GM23338 (cell line): Measurements from ENCODE around the gene L1CAM. TPM values are rescaled to one million over a fixed set of nuclear protein-coding genes. Genes with fewer than 3 reads are reported as not detected.

Source experiments
- ATAC-seq: fragments of 200-7000 bp; cut with Tn5 transposase; 3 replicates; pipeline ENCODE4 v1.9.1; 2020
- DNase-seq: peaks from one replicate; pipeline ENCODE4 v3.0.0-alpha.2; 2015; ENCODE audit warnings: low spot score
- H2AFZ ChIP-seq: fragments of 200-600 bp; sonication (generic); 2 replicates; pipeline ENCODE4 v1.8.0; 2016; ENCODE audit warnings: antibody characterized with exemption, mild to moderate bottlenecking, moderate library complexity
- H3F3A ChIP-seq: fragments of 200-600 bp; sonication (generic); replicated peaks from 2 replicates; pipeline ENCODE4 v1.8.0; 2017; ENCODE audit warnings: antibody characterized with exemption, mixed run types, low read depth
- H3K27ac ChIP-seq: fragments of 200-600 bp; sonication (generic); 2 replicates; pipeline ENCODE4 v1.6.1; 2016; ENCODE audit warnings: low read depth
- H3K27me3 ChIP-seq: fragments of 200-600 bp; sonication (generic); 2 replicates; pipeline ENCODE4 v1.8.0; 2016; ENCODE audit warnings: mild to moderate bottlenecking, mixed run types, moderate library complexity; ENCODE audit not compliant: insufficient read depth
- H3K36me3 ChIP-seq: fragments of 200-600 bp; sonication (generic); 2 replicates; pipeline ENCODE4 v1.8.0; 2016; ENCODE audit warnings: mild to moderate bottlenecking; ENCODE audit not compliant: insufficient read depth
- H3K4me1 ChIP-seq: fragments of 200-600 bp; sonication (generic); 2 replicates; pipeline ENCODE4 v1.8.0; 2016; ENCODE audit warnings: mild to moderate bottlenecking, moderate library complexity; ENCODE audit not compliant: insufficient read depth
- H3K4me2 ChIP-seq: fragments of 200-600 bp; sonication (generic); 2 replicates; pipeline ENCODE4 v1.7.1; 2017; ENCODE audit warnings: mixed run types
- H3K4me3 ChIP-seq: fragments of 200-600 bp; sonication (generic); 2 replicates; pipeline ENCODE4 v1.6.1; 2016; ENCODE audit warnings: mixed run types
- H3K79me2 ChIP-seq: fragments of 200-600 bp; sonication (generic); replicated peaks from 2 replicates; pipeline ENCODE4 v1.8.0; 2017; ENCODE audit warnings: mild to moderate bottlenecking; ENCODE audit not compliant: insufficient read depth
- H3K9me2 ChIP-seq: fragments of 200-600 bp; sonication (generic); 2 replicates; pipeline ENCODE4 v1.8.0; 2017; ENCODE audit not compliant: insufficient read depth
- H4K20me1 ChIP-seq: fragments of 200-600 bp; sonication (generic); replicated peaks from 2 replicates; pipeline ENCODE4 v1.8.0; 2017; ENCODE audit warnings: mild to moderate bottlenecking; ENCODE audit not compliant: insufficient read depth
- H3K27ac Mint-ChIP-seq: 2 replicates; pipeline ENCODE4 v1.8.0; 2020; ENCODE audit warnings: inconsistent platforms, mild to moderate bottlenecking, moderate library complexity, mixed read lengths
- H3K27me3 Mint-ChIP-seq: 3 replicates; pipeline ENCODE4 v1.8.0; 2022; ENCODE audit warnings: low read depth, mild to moderate bottlenecking, moderate library complexity, mixed read lengths, inconsistent platforms; ENCODE audit not compliant: insufficient read depth, poor library complexity
- H3K36me3 Mint-ChIP-seq: 3 replicates; pipeline ENCODE4 v1.8.0; 2021; ENCODE audit warnings: low read depth, mild to moderate bottlenecking, inconsistent platforms, moderate library complexity, mixed read lengths
- H3K4me1 Mint-ChIP-seq: 3 replicates; pipeline ENCODE4 v1.8.0; 2020; ENCODE audit warnings: mild to moderate bottlenecking, inconsistent platforms, mixed read lengths
- H3K4me3 Mint-ChIP-seq: 3 replicates; pipeline ENCODE4 v1.8.0; 2021; ENCODE audit warnings: moderate library complexity, mild to moderate bottlenecking, inconsistent platforms, mixed read lengths
- H3K9me3 Mint-ChIP-seq: 3 replicates; pipeline ENCODE4 v1.8.0; 2020; ENCODE audit warnings: moderate library complexity, mild to moderate bottlenecking, inconsistent platforms, mixed read lengths
- CREB1 ChIP-seq: fragments of 250-450 bp; sonication (Bioruptor Pico); IDR thresholded peaks from 2 replicates; pipeline ENCODE4 v1.5.0; 2020; ENCODE audit warnings: low read depth, mild to moderate bottlenecking, moderate library complexity
- EZH2 ChIP-seq: fragments of 200-600 bp; sonication (generic); IDR thresholded peaks from one replicate; pipeline ENCODE4 v1.8.0; 2017; ENCODE audit warnings: antibody characterized with exemption, mild to moderate bottlenecking, low read depth; ENCODE audit not compliant: unreplicated experiment
- NANOG ChIP-seq: IDR thresholded peaks from 2 replicates; pipeline ENCODE4 v1.6.1; 2016; ENCODE audit warnings: antibody characterized with exemption, borderline replicate concordance
- POLR2AphosphoS5 ChIP-seq: IDR thresholded peaks from 2 replicates; pipeline ENCODE4 v1.6.1; 2016; ENCODE audit warnings: antibody characterized with exemption, low read depth
- STAT1 ChIP-seq: IDR thresholded peaks from one replicate; pipeline ENCODE4 v1.6.1; 2016; ENCODE audit warnings: antibody characterized with exemption; ENCODE audit not compliant: unreplicated experiment
- ZNF114 ChIP-seq: fragments of 250-450 bp; sonication (Bioruptor Pico); IDR thresholded peaks from 2 replicates; pipeline ENCODE4 v1.5.0; 2020; ENCODE audit warnings: mild to moderate bottlenecking, moderate library complexity
- polyA plus RNA-seq: library from polyadenylated mRNA; unstranded; fragments of >200 nt; fragmentation: Nextera tagmentation; extraction: Ambion mirVana; gene quantifications from 2 replicates; pipeline ENCODE4 v1.2.1, GENCODE V29; 2016
- total RNA-seq: library from RNA; depleted of rRNA; stranded (reverse); fragments of >200 nt; shearing (Covaris generic); gene quantifications from 2 replicates; pipeline ENCODE4 v1.2.3, GENCODE V29; 2014
- TF ChIP-seq, protein P1 (sequence below): IDR thresholded peaks from one replicate; pipeline ENCODE4 v1.6.1; 2018; ENCODE audit warnings: antibody characterized with exemption; ENCODE audit not compliant: unreplicated experiment
- TF ChIP-seq, protein P2 (sequence below): fragments of 250-450 bp; sonication (Bioruptor Pico); IDR thresholded peaks from 2 replicates; pipeline ENCODE4 v1.5.0; 2020; ENCODE audit warnings: mild to moderate bottlenecking, moderate library complexity
- TF ChIP-seq, protein P3 (sequence below): IDR thresholded peaks from 2 replicates; pipeline ENCODE4 v1.6.1; 2016; ENCODE audit warnings: antibody characterized with exemption

The L1CAM gene
- total and polyA plus RNA-seq, 2 experiments from 2014 or later = 7.4 to 29.2 TPM

DNA sequence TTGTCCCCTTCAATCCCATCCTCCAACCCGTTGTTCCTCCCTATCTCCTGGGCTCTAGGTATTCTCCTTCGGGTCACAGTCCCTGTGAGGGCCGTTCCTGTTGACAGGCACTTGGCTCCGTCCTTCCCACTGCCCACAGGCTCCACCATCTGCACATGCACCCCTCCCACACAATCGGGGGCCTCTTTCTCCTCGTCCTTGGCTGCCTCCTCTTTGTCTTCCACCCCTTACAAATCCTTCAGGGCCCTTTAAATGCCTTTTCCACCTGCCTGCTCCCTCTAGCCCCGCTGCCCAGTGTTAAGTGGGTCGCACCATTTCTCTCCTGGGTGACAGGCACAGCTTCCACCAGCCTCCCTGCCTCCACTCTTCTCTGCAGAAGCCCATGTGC is 15.8 kb upstream of the L1CAM start (continued):
- TF ChIP-seq, protein P1, sequence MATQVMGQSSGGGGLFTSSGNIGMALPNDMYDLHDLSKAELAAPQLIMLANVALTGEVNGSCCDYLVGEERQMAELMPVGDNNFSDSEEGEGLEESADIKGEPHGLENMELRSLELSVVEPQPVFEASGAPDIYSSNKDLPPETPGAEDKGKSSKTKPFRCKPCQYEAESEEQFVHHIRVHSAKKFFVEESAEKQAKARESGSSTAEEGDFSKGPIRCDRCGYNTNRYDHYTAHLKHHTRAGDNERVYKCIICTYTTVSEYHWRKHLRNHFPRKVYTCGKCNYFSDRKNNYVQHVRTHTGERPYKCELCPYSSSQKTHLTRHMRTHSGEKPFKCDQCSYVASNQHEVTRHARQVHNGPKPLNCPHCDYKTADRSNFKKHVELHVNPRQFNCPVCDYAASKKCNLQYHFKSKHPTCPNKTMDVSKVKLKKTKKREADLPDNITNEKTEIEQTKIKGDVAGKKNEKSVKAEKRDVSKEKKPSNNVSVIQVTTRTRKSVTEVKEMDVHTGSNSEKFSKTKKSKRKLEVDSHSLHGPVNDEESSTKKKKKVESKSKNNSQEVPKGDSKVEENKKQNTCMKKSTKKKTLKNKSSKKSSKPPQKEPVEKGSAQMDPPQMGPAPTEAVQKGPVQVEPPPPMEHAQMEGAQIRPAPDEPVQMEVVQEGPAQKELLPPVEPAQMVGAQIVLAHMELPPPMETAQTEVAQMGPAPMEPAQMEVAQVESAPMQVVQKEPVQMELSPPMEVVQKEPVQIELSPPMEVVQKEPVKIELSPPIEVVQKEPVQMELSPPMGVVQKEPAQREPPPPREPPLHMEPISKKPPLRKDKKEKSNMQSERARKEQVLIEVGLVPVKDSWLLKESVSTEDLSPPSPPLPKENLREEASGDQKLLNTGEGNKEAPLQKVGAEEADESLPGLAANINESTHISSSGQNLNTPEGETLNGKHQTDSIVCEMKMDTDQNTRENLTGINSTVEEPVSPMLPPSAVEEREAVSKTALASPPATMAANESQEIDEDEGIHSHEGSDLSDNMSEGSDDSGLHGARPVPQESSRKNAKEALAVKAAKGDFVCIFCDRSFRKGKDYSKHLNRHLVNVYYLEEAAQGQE = no peak
- TF ChIP-seq ZNF114 (no peak), POLR2AphosphoS5 (no peak), NANOG (no peak)

DNA sequence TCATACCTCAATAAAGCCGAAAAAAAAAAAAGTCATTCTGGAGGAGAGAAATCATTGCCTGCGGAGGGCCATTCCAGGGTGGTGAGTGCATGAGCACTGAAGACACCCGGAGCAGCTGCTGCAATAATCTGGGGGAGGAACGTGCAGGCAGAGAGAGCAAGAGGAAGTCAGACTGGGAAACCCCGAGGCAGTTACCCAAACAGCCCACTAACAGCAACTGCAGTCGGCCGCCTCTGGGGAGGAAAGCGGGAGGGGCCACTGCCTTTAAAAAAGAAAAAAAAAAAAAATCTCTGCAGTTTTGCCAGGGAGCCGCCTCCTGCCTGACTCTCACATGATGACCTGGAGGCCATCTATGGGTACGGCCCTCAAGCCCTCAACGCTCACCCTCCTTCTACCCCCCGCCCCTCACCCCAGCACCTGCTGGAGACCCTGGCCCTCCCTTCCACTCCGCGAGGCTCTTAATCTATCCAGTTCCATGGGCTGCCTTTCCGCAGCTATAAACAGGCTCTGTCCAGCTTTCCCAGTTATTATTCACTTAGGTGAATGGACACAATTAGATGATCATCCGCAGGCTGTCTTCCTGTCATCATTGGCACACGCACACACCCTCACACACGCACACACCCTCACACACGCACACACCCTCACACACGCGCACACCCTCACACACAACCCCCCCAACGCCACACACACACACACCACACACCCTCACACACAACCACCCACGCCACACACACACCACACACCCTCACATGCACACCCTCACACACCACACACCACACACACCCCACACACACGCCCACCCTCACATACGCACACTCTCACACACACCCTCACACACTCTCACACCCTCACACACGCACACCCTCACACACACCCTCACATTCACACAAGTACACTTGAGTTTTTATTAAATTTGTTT is 15.1 kb upstream of the L1CAM start:
- Histone ChIP-seq H3K79me2 (no peaks in the 10 kb centered on the region), H3K27me3 (no peaks in the 10 kb centered on the region), H3K36me3 (no peaks in the 10 kb centered on the region), H3K4me1 (peaks cover 5% of the 10 kb centered on the region; the same call in 1 of the 2 replicates), H4K20me1 (no peaks in the 10 kb centered on the region), H3K9me2 (no peaks in the 10 kb centered on the region), H3K4me2 (no peak overlapping the region), H3F3A (no peaks in the 10 kb centered on the region), H2AFZ (no peak overlapping the region), H3K27ac (no peak overlapping the region), H3K4me3 (no peak overlapping the region)
- Mint-ChIP-seq H3K4me1 (peaks cover 26% of the 10 kb centered on the region), H3K4me3 (peak overlapping the region; percentile 33; the same call in 2 of the 3 replicates), H3K9me3 (no peaks in the 10 kb centered on the region; the same call in 2 of the 3 replicates), H3K27me3 (peaks cover 15% of the 10 kb centered on the region), H3K36me3 (no peaks in the 10 kb centered on the region), H3K27ac (peak overlapping the region; percentile 72)
- ATAC-seq = peak; percentile 44
- DNase-seq = peak; percentile 57
- TF ChIP-seq, protein P2, sequence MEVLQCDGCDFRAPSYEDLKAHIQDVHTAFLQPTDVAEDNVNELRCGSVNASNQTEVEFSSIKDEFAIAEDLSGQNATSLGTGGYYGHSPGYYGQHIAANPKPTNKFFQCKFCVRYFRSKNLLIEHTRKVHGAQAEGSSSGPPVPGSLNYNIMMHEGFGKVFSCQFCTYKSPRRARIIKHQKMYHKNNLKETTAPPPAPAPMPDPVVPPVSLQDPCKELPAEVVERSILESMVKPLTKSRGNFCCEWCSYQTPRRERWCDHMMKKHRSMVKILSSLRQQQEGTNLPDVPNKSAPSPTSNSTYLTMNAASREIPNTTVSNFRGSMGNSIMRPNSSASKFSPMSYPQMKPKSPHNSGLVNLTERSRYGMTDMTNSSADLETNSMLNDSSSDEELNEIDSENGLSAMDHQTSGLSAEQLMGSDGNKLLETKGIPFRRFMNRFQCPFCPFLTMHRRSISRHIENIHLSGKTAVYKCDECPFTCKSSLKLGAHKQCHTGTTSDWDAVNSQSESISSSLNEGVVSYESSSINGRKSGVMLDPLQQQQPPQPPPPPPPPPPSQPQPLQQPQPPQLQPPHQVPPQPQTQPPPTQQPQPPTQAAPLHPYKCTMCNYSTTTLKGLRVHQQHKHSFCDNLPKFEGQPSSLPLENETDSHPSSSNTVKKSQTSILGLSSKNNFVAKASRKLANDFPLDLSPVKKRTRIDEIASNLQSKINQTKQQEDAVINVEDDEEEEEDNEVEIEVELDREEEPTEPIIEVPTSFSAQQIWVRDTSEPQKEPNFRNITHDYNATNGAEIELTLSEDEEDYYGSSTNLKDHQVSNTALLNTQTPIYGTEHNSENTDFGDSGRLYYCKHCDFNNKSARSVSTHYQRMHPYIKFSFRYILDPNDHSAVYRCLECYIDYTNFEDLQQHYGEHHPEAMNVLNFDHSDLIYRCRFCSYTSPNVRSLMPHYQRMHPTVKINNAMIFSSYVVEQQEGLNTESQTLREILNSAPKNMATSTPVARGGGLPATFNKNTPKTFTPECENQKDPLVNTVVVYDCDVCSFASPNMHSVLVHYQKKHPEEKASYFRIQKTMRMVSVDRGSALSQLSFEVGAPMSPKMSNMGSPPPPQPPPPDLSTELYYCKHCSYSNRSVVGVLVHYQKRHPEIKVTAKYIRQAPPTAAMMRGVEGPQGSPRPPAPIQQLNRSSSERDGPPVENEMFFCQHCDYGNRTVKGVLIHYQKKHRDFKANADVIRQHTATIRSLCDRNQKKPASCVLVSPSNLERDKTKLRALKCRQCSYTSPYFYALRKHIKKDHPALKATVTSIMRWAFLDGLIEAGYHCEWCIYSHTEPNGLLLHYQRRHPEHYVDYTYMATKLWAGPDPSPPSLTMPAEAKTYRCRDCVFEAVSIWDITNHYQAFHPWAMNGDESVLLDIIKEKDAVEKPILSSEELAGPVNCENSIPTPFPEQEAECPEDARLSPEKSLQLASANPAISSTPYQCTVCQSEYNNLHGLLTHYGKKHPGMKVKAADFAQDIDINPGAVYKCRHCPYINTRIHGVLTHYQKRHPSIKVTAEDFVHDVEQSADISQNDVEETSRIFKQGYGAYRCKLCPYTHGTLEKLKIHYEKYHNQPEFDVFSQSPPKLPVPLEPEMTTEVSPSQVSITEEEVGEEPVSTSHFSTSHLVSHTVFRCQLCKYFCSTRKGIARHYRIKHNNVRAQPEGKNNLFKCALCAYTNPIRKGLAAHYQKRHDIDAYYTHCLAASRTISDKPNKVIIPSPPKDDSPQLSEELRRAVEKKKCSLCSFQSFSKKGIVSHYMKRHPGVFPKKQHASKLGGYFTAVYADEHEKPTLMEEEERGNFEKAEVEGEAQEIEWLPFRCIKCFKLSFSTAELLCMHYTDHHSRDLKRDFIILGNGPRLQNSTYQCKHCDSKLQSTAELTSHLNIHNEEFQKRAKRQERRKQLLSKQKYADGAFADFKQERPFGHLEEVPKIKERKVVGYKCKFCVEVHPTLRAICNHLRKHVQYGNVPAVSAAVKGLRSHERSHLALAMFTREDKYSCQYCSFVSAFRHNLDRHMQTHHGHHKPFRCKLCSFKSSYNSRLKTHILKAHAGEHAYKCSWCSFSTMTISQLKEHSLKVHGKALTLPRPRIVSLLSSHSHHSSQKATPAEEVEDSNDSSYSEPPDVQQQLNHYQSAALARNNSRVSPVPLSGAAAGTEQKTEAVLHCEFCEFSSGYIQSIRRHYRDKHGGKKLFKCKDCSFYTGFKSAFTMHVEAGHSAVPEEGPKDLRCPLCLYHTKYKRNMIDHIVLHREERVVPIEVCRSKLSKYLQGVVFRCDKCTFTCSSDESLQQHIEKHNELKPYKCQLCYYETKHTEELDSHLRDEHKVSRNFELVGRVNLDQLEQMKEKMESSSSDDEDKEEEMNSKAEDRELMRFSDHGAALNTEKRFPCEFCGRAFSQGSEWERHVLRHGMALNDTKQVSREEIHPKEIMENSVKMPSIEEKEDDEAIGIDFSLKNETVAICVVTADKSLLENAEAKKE (CRISPR knock-in tag) = no peak
- TF ChIP-seq, protein P3, sequence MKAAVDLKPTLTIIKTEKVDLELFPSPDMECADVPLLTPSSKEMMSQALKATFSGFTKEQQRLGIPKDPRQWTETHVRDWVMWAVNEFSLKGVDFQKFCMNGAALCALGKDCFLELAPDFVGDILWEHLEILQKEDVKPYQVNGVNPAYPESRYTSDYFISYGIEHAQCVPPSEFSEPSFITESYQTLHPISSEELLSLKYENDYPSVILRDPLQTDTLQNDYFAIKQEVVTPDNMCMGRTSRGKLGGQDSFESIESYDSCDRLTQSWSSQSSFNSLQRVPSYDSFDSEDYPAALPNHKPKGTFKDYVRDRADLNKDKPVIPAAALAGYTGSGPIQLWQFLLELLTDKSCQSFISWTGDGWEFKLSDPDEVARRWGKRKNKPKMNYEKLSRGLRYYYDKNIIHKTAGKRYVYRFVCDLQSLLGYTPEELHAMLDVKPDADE = no peak
- TF ChIP-seq, protein P1 = no peak
- TF ChIP-seq EZH2 (no peak), STAT1 (no peak), CREB1 (CRISPR knock-in tag) (no peak)
